B cell (primary cell): ENCODE results near the gene CMTM8. TPM values are rescaled to one million over a fixed set of nuclear protein-coding genes. Genes with fewer than 3 reads are reported as not detected.

ENCODE experiments used
- ATAC-seq: fragments of 200-7000 bp; cut with Tn5 transposase; one replicate; pipeline ENCODE4 v1.10.0; 2021; ENCODE audit warnings: low read depth, mild to moderate bottlenecking, moderate number of reproducible peaks, moderate library complexity
- CTCF ChIA-PET: fragments of 350-600 bp; sonication (Branson Sonifier 250); formaldehyde crosslinking; loops from one replicate; lab custom pipeline; 2021; ENCODE audit warnings: antibody characterized with exemption, inconsistent platforms; lab: Charles Lee
- POLR2A ChIA-PET: fragments of 350-600 bp; sonication (Branson Sonifier 250); formaldehyde crosslinking; loops from one replicate; lab custom pipeline; 2021; ENCODE audit warnings: antibody characterized with exemption; lab: Charles Lee
- DNase-seq: peaks from one replicate; pipeline ENCODE4 v3.0.0; 2013
- H2AFZ ChIP-seq: 2 replicates; pipeline ENCODE4 v1.6.1; 2012; ENCODE audit warnings: mild to moderate bottlenecking, low read depth, low read length; ENCODE audit not compliant: insufficient read depth, poor library complexity, severe bottlenecking
- H3K27ac ChIP-seq, 2 donors: 1 replicate in 1 of 2; 2 replicates in 1 of 2; pipeline ENCODE4 v1.5.1; 2012 to 2013; ENCODE audit warnings: low read length in 2 of 2, mild to moderate bottlenecking in 2 of 2, moderate library complexity in 1 of 2
- H3K27me3 ChIP-seq, 4 experiments: fragments of 200-600 bp in 1 of 4; sonication (generic) in 1 of 4; replicated peaks in 1 of 4; 1 replicate in 2 of 4; 2 replicates in 2 of 4; pipeline versions ENCODE4 v1.6.1 to v1.7.0; 2013 to 2016; ENCODE audit warnings: low read length in 3 of 4, mild to moderate bottlenecking in 2 of 4, mixed read lengths in 1 of 4, moderate library complexity in 1 of 4; ENCODE audit not compliant: insufficient read depth in 4 of 4, control insufficient read depth in 3 of 4; ENCODE audit errors: control extremely low read depth in 1 of 4
- H3K36me3 ChIP-seq, 2 experiments: replicated peaks in 1 of 2; 1 replicate in 1 of 2; 2 replicates in 1 of 2; pipeline versions ENCODE4 v1.6.1 to v1.7.1; 2013; ENCODE audit warnings: low read length in 1 of 2; ENCODE audit not compliant: insufficient read depth in 2 of 2, control insufficient read depth in 1 of 2; ENCODE audit errors: control extremely low read depth in 1 of 2, extremely low read depth in 1 of 2
- H3K4me1 ChIP-seq, 2 donors: fragments of 200-600 bp in 1 of 2; sonication (generic) in 1 of 2; 1 replicate in 1 of 2; 2 replicates in 1 of 2; pipeline versions ENCODE4 v1.5.1 to v1.6.1; 2013 to 2017; ENCODE audit warnings: low read length in 2 of 2; ENCODE audit not compliant: control insufficient read depth in 2 of 2, insufficient read depth in 2 of 2
- H3K4me2 ChIP-seq: replicated peaks from 2 replicates; pipeline ENCODE3; 2012; ENCODE audit warnings: mild to moderate bottlenecking, low read depth, low read length; ENCODE audit not compliant: poor library complexity, severe bottlenecking
- H3K4me3 ChIP-seq, 5 experiments: fragments of 200-600 bp in 1 of 5; sonication (generic) in 1 of 5; 1 replicate in 3 of 5; 2 replicates in 2 of 5; pipeline versions ENCODE4 v1.5.1 to v1.7.0; 2011 to 2016; ENCODE audit warnings: low read length in 4 of 5, mild to moderate bottlenecking in 4 of 5, low read depth in 2 of 5, control low read depth in 1 of 5, moderate library complexity in 1 of 5; ENCODE audit not compliant: insufficient read depth in 1 of 5; ENCODE audit errors: control extremely low read depth in 1 of 5, extremely low read depth in 1 of 5
- H3K79me2 ChIP-seq: fragments of 200-600 bp; sonication (generic); one replicate; pipeline ENCODE4 v1.6.0; 2016; ENCODE audit warnings: low read length; ENCODE audit not compliant: control insufficient read depth, insufficient read depth
- H3K9ac ChIP-seq: fragments of 200-600 bp; sonication (generic); 2 replicates; pipeline ENCODE4 v1.6.1; 2017; ENCODE audit warnings: mild to moderate bottlenecking, low read length, moderate library complexity
- H3K9me3 ChIP-seq, 3 donors: one replicate each; pipeline versions ENCODE4 v1.6.1 to v1.7.1; 2013; ENCODE audit warnings: low read length in 2 of 3; ENCODE audit not compliant: control insufficient read depth in 2 of 3, insufficient read depth in 1 of 3; ENCODE audit errors: control extremely low read depth in 1 of 3
- H4K20me1 ChIP-seq: 2 replicates; pipeline ENCODE4 v1.6.0; 2012; ENCODE audit warnings: mild to moderate bottlenecking, low read length; ENCODE audit not compliant: insufficient read depth, control insufficient read depth, poor library complexity, severe bottlenecking
- H3K27ac Mint-ChIP-seq: one replicate; pipeline ENCODE4 v1.8.0; 2021; ENCODE audit warnings: mixed read lengths
- H3K27me3 Mint-ChIP-seq: one replicate; pipeline ENCODE4 v1.8.0; 2021; ENCODE audit warnings: mixed read lengths
- H3K4me1 Mint-ChIP-seq: one replicate; pipeline ENCODE4 v1.8.0; 2021; ENCODE audit warnings: mixed read lengths
- H3K4me3 Mint-ChIP-seq: one replicate; pipeline ENCODE4 v1.8.0; 2021; ENCODE audit warnings: mixed read lengths
- H3K9me3 Mint-ChIP-seq: one replicate; pipeline ENCODE4 v1.8.0; 2022; ENCODE audit warnings: mixed read lengths; ENCODE audit not compliant: insufficient read depth
- EZH2 ChIP-seq: IDR thresholded peaks from 2 replicates; pipeline ENCODE4 v1.6.1; 2012; ENCODE audit warnings: borderline replicate concordance, low read depth, mild to moderate bottlenecking, moderate library complexity, low read length; ENCODE audit not compliant: insufficient read depth, poor library complexity, severe bottlenecking
- WGBS: methylation state at CpG from one replicate; pipeline ENCODE4 v1.1.5; 2013; ENCODE audit warnings: missing lambda C conversion rate; ENCODE audit not compliant: insufficient coverage; 5-methylcytosine and 5-hydroxymethylcytosine counted together
- intact Hi-C: fragments of 100-400 bp; cut with micrococcal nuclease; formaldehyde crosslinking; loops from one replicate; pipeline ENCODE4 v1.10.0; 2022
- polyA plus RNA-seq: library from polyadenylated mRNA; depleted of rRNA; stranded (reverse); fragments of >200 nt; gene quantifications from 2 replicates; pipeline ENCODE4 v1.2.3, GENCODE V29; 2012
- total RNA-seq, 2 donors: library from RNA; stranded (reverse); fragments of 120-200 nt in 1 of 2; gene quantifications; 1 replicate in 1 of 2; 2 replicates in 1 of 2; pipeline versions ENCODE4 v1.2.3 to v1.2.4, GENCODE V29; 2013 to 2022
- TF ChIP-seq, protein P1 (sequence below): fragments of 200-600 bp; IDR thresholded peaks from one replicate; pipeline ENCODE4 v1.8.0; 2022; ENCODE audit warnings: antibody characterized with exemption, mild to moderate bottlenecking

CMTM8 gene
- total and polyA plus RNA-seq, 2 donors (not counting 1 experiment from before 2014, with no cell fraction given), result 0.25 to 0.28 TPM

- TF ChIP-seq, protein P1, sequence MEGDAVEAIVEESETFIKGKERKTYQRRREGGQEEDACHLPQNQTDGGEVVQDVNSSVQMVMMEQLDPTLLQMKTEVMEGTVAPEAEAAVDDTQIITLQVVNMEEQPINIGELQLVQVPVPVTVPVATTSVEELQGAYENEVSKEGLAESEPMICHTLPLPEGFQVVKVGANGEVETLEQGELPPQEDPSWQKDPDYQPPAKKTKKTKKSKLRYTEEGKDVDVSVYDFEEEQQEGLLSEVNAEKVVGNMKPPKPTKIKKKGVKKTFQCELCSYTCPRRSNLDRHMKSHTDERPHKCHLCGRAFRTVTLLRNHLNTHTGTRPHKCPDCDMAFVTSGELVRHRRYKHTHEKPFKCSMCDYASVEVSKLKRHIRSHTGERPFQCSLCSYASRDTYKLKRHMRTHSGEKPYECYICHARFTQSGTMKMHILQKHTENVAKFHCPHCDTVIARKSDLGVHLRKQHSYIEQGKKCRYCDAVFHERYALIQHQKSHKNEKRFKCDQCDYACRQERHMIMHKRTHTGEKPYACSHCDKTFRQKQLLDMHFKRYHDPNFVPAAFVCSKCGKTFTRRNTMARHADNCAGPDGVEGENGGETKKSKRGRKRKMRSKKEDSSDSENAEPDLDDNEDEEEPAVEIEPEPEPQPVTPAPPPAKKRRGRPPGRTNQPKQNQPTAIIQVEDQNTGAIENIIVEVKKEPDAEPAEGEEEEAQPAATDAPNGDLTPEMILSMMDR, result no peak
- no peak for TF ChIP-seq EZH2
- intact Hi-C loops, result no loop called here
- WGBS, result 84% methylated on average over 7 of the region's 10 CpGs
- Histone ChIP-seq H3K4me2 (no peak overlapping the region), H3K4me3 (no peak overlapping the region), H3K9ac (no peak overlapping the region), H4K20me1 (no peaks in the 10 kb centered on the region), H2AFZ (no peak overlapping the region), H3K9me3 (no peaks in the 10 kb centered on the region), H3K79me2 (no peaks in the 10 kb centered on the region), H3K27ac (no peak overlapping the region), H3K4me1 (no peaks in the 10 kb centered on the region), H3K27me3 (peaks cover 0 to 10% (median 3%) of the 10 kb centered on the region in 4 experiments), H3K36me3 (no peaks in the 10 kb centered on the region)
- H3K4me1 Mint-ChIP-seq, result no peaks in the 10 kb centered on the region
- POLR2A ChIA-PET, result no interaction called here
- DNase-seq (no peak), ATAC-seq (no peak)
- no peak overlapping the region for H3K27ac Mint-ChIP-seq
- H3K27me3 Mint-ChIP-seq, result peaks cover 40% of the 10 kb centered on the region
- H3K4me3 Mint-ChIP-seq, result no peak overlapping the region
- CTCF ChIA-PET, result interaction anchor here (1.0 kb wide), 1 partner anchor 26 kb away, joined by 3 read pairs; no protein-coding TSS in a partner anchor
- H3K9me3 Mint-ChIP-seq, result no peaks in the 10 kb centered on the region
Measured at GRCh38 chr3:32200992-32201758, 37.3 kb upstream of the CMTM8 start.

- Mint-ChIP-seq H3K27me3 (peaks cover 40% of the 10 kb centered on the region), H3K4me1 (no peaks in the 10 kb centered on the region), H3K9me3 (no peaks in the 10 kb centered on the region), H3K4me3 (no peak overlapping the region), H3K27ac (no peak overlapping the region)
- peaks cover 0 to 10% (median 3%) of the 10 kb centered on the region in 4 experiments for H3K27me3 ChIP-seq
- ChIA-PET POLR2A (no interaction called here), CTCF (no interaction called here)
- no peaks in the 10 kb centered on the region for H3K79me2 ChIP-seq
- no CpG with 5 or more reads among the region's 1 CpG for WGBS
- no peaks in the 10 kb centered on the region for H3K4me1 ChIP-seq
- no peak overlapping the region for H3K4me2 ChIP-seq
- H3K9ac ChIP-seq, result no peak overlapping the region
- DNase-seq, result no peak
- H4K20me1 ChIP-seq, result no peaks in the 10 kb centered on the region
- TF ChIP-seq EZH2, result no peak
- TF ChIP-seq, protein P1, result no peak
- H3K27ac ChIP-seq, result no peak overlapping the region
- no peak for ATAC-seq
- no peaks in the 10 kb centered on the region for H3K36me3 ChIP-seq
- intact Hi-C loops, result no loop called here
- H2AFZ ChIP-seq, result no peak overlapping the region
- no peaks in the 10 kb centered on the region for H3K9me3 ChIP-seq
- H3K4me3 ChIP-seq, result no peak overlapping the region
Measured at GRCh38 chr3:32202496-32202895, 36.0 kb upstream of the CMTM8 start.
